ENCODE measurements around the gene ACSM5.
"Not testable (repeated sequence)": the region's sequence is repeated elsewhere in the genome, so short reads cannot be mapped to it uniquely, and the experiment has no call there.

GRCh38 chr16:20460313-20460712 lies 51.0 kb downstream of the ACSM5 start:
- TF ChIP-seq CTCF (IDR thresholded peaks at IDR 0.05; ENCODE audit: poor library complexity); EZH2 (IDR thresholded peaks at IDR 0.05; ENCODE audit: borderline replicate concordance): not testable (repeated sequence)

All from hepatocyte (in vitro differentiated cells).